Lung (tissue), 16 donors: Measurements from ENCODE around the gene FCRLA. TPM values are rescaled to one million over a fixed set of nuclear protein-coding genes. Genes with fewer than 3 reads are reported as not detected.
"Not testable (repeated sequence)": the region's sequence is repeated elsewhere in the genome, so short reads cannot be mapped to it uniquely, and the experiment has no call there.

ENCODE experiments used
- ATAC-seq: fragments of 200-7000 bp; cut with Tn5 transposase; one replicate; pipeline ENCODE4 v1.9.1; 2020; ENCODE audit warnings: moderate number of reproducible peaks; ENCODE audit not compliant: insufficient read depth, low FRiP score
- DNase-seq, 3 donors: peaks; one replicate each; pipeline ENCODE4 v3.0.0-alpha.2; 2013 to 2017
- H3K27ac ChIP-seq, 2 donors: one replicate each; pipeline ENCODE4 v1.5.1; 2013; ENCODE audit warnings: mild to moderate bottlenecking in 2 of 2, moderate library complexity in 2 of 2, control low read depth in 1 of 2, inconsistent platforms in 1 of 2, low read depth in 1 of 2, low read length in 1 of 2
- H3K27me3 ChIP-seq, 3 donors: one replicate each; pipeline ENCODE4 v1.5.1; 2013; ENCODE audit warnings: low read length in 2 of 3; ENCODE audit not compliant: control insufficient read depth in 3 of 3, insufficient read depth in 3 of 3
- H3K36me3 ChIP-seq, 4 donors: one replicate each; pipeline ENCODE4 v1.5.1; 2013; ENCODE audit warnings: low read length in 4 of 4, mild to moderate bottlenecking in 1 of 4, moderate library complexity in 1 of 4; ENCODE audit not compliant: control insufficient read depth in 4 of 4, insufficient read depth in 4 of 4
- H3K4me1 ChIP-seq, 5 donors: one replicate each; pipeline ENCODE4 v1.5.1; 2013; ENCODE audit warnings: low read length in 5 of 5, mild to moderate bottlenecking in 2 of 5, moderate library complexity in 1 of 5; ENCODE audit not compliant: control insufficient read depth in 5 of 5, insufficient read depth in 5 of 5
- H3K4me3 ChIP-seq: one replicate; pipeline ENCODE4 v1.5.1; 2013; ENCODE audit warnings: mild to moderate bottlenecking, control low read depth, moderate library complexity
- H3K9ac ChIP-seq, 2 donors: one replicate each; pipeline ENCODE4 v1.5.1; 2013; ENCODE audit warnings: low read length in 2 of 2, control low read depth in 1 of 2; ENCODE audit not compliant: insufficient read depth in 1 of 2
- H3K9me3 ChIP-seq, 4 donors: one replicate each; pipeline ENCODE4 v1.5.1; 2013; ENCODE audit warnings: low read length in 3 of 4, mild to moderate bottlenecking in 1 of 4, moderate library complexity in 1 of 4; ENCODE audit not compliant: control insufficient read depth in 4 of 4, insufficient read depth in 3 of 4
- CTCF ChIP-seq: IDR thresholded peaks from 2 replicates; pipeline ENCODE4 v1.5.1; 2012; ENCODE audit warnings: mild to moderate bottlenecking; ENCODE audit errors: control extremely low read depth, extremely low read depth
- WGBS, 2 donors: extraction: QIAGEN DNeasy Blood & Tissue Kit; methylation state at CpG; one replicate each; pipeline ENCODE4 v1.1.7; 2013; 5-methylcytosine and 5-hydroxymethylcytosine counted together
- long read RNA-seq, 5 donors: transcript quantifications; one replicate each; lab custom pipeline, GENCODE V29; 2026
- polyA plus RNA-seq, 2 donors: library from polyadenylated mRNA; stranded (reverse); fragments of 200-250 nt; gene quantifications; one replicate each; pipeline ENCODE4 v1.2.1, GENCODE V29; 2013
- total RNA-seq, 2 donors: library from RNA; depleted of rRNA in 1 of 2; stranded (reverse); fragments of >200 nt in 1 of 2; gene quantifications; one replicate each; pipeline ENCODE4 v1.2.1, GENCODE V29; 2014 to 2021
- donor health status: control.
- donor health status: control.
- donor health status: Bipolar disorder and iron deficiency.
- donor health status: healthy.
- donor health status: DM: yes; HTN: yes; CAD: no.

The FCRLA gene
- total RNA-seq (1 to 10 TPM in 1 of 2 donors, under 1 TPM in 1; 0.25 to 3.9 TPM), polyA plus RNA-seq (1 to 10 TPM in 1 of 2 donors, under 1 TPM in 1; 0.14 to 1.2 TPM)
- long read RNA-seq, donor 1 = 0 reads
- long read RNA-seq, donor 2 = 0 reads
- long read RNA-seq, donor 3 = 0 reads
- long read RNA-seq, donor 4 = 0 reads
- long read RNA-seq, donor 5 = 0 reads

GRCh38 chr1:161706482-161707347 lies at the start of gene FCRLA:
Gene FCRLA (plus strand): TSS chr1:161707229. CDS start chr1:161707265, 36 bp downstream.
- H3K27me3 ChIP-seq = peaks cover 0 to 3% (median 0%) of the 10 kb centered on the region in 3 donors
- ATAC-seq (no peak), DNase-seq (no peak)
- H3K27ac ChIP-seq = peak within 1 kb of the TSS in 1 of 2 donors; percentile 28
- H3K9me3 ChIP-seq = no peaks in the 10 kb centered on the region
- no peaks in the 10 kb centered on the region for H3K36me3 ChIP-seq
- no peaks in the 10 kb centered on the region for H3K4me1 ChIP-seq
- H3K4me3 ChIP-seq = no peak within 1 kb of the TSS
- WGBS, 2 donors = 58% methylated on average over 4 of the region's 4 CpGs
- TF ChIP-seq CTCF = no peak
- no peak within 1 kb of the TSS for H3K9ac ChIP-seq

- H3K9me3 ChIP-seq, H3K4me3 ChIP-seq, H3K27me3 ChIP-seq, DNase-seq, H3K9ac ChIP-seq, H3K4me1 ChIP-seq, H3K27ac ChIP-seq, H3K36me3 ChIP-seq: not testable (repeated sequence)
- peak; percentile 34 for ATAC-seq
Observed at GRCh38 chr1:161658524-161658923, 48.5 kb upstream of the FCRLA start.

- H3K4me3 ChIP-seq, ATAC-seq, DNase-seq, H3K36me3 ChIP-seq, H3K27ac ChIP-seq, H3K4me1 ChIP-seq, H3K9me3 ChIP-seq, H3K27me3 ChIP-seq, H3K9ac ChIP-seq: not testable (repeated sequence)
- 24 to 56% methylated on average over 3 to 4 of the region's 9 CpGs for WGBS, 2 donors
Observed at GRCh38 chr1:161661660-161662311, 45.2 kb upstream of the FCRLA start.

GRCh38 chr1:161662684-161663339 lies 44.2 kb upstream of the FCRLA start, which contains the start of gene FCGR2B:
Gene FCGR2B (plus strand): TSS chr1:161663143. CDS start chr1:161663242, 99 bp downstream.
- not testable (repeated sequence) for ATAC-seq

GRCh38 chr1:161663569-161663968 lies 43.5 kb upstream of the FCRLA start:
- H3K4me3 ChIP-seq, H3K9ac ChIP-seq, H3K36me3 ChIP-seq, DNase-seq, H3K4me1 ChIP-seq, H3K9me3 ChIP-seq, ATAC-seq, H3K27me3 ChIP-seq, H3K27ac ChIP-seq: not testable (repeated sequence)
- WGBS, 2 donors = no CpG with 5 or more reads among the region's 1 CpG

More at GRCh38 chr1:161662684-161663339, 44.2 kb upstream of the FCRLA start, which contains the start of gene FCGR2B:
- not testable (repeated sequence) for H3K27me3 ChIP-seq, H3K36me3 ChIP-seq, DNase-seq, H3K9ac ChIP-seq, H3K4me1 ChIP-seq, H3K4me3 ChIP-seq, H3K9me3 ChIP-seq, H3K27ac ChIP-seq
- no CpG with 5 or more reads among the region's 4 CpGs for WGBS, 2 donors

- ATAC-seq, H3K4me1 ChIP-seq, H3K4me3 ChIP-seq, DNase-seq, H3K9ac ChIP-seq, H3K36me3 ChIP-seq, H3K27me3 ChIP-seq, H3K9me3 ChIP-seq, H3K27ac ChIP-seq: not testable (repeated sequence)
- no CpG with 5 or more reads among the region's 4 CpGs for WGBS, 2 donors
Observed at GRCh38 chr1:161664689-161665088, 42.3 kb upstream of the FCRLA start.
